DOHH2 (cell line): Measurements from ENCODE around the gene GUF1.

Experiments used
- EZH2phosphoT487 ChIP-seq: fragments of 200-600 bp; sonication (generic); IDR thresholded peaks from 2 replicates; pipeline ENCODE4 v1.6.1; 2017; ENCODE audit warnings: borderline replicate concordance, mild to moderate bottlenecking, antibody characterized with exemption, low read length, moderate library complexity, mixed read lengths
- TF ChIP-seq, protein P1 (sequence below): fragments of 200-600 bp; sonication (generic); IDR thresholded peaks from one replicate; pipeline ENCODE4 v1.5.1; 2014; ENCODE audit warnings: antibody characterized with exemption, mild to moderate bottlenecking, low read depth, low read length; ENCODE audit not compliant: poor library complexity, severe bottlenecking

DNA sequence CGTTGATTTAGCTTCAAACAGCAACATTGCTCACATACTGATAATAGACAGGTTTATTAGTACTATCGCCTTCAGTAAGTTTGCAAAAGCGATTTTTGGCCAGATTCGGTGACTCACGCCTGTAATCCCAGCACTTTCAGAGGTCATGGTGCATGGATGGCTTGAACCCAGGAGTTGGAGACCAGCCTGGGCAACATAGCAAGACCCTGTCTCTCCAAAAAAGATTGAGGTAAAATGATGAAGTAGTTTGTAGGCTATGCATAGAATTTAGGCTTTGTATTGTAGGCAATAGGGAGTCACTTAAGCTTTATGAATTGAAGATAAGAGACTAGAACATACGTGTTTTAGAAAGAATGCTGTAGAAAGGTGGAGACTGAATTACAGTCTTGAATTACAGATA lies 49.3 kb downstream of the GUF1 start:
- TF ChIP-seq, protein P1, sequence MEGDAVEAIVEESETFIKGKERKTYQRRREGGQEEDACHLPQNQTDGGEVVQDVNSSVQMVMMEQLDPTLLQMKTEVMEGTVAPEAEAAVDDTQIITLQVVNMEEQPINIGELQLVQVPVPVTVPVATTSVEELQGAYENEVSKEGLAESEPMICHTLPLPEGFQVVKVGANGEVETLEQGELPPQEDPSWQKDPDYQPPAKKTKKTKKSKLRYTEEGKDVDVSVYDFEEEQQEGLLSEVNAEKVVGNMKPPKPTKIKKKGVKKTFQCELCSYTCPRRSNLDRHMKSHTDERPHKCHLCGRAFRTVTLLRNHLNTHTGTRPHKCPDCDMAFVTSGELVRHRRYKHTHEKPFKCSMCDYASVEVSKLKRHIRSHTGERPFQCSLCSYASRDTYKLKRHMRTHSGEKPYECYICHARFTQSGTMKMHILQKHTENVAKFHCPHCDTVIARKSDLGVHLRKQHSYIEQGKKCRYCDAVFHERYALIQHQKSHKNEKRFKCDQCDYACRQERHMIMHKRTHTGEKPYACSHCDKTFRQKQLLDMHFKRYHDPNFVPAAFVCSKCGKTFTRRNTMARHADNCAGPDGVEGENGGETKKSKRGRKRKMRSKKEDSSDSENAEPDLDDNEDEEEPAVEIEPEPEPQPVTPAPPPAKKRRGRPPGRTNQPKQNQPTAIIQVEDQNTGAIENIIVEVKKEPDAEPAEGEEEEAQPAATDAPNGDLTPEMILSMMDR: no peak
- no peak for TF ChIP-seq EZH2phosphoT487
